Measurements from ENCODE around the gene SPRYD3. TPM values are rescaled to one million over a fixed set of nuclear protein-coding genes. Genes with fewer than 3 reads are reported as not detected.

The SPRYD3 gene
- total RNA-seq, 4 donors from 2014 or later = 10.1 to 27.0 (median 21.9) TPM

- H3K27me3 ChIP-seq = peaks cover 26% of the 10 kb centered on the region
- TF ChIP-seq POLR2AphosphoS5 (IDR thresholded peaks at IDR 0.05) (no peak), EP300 (IDR thresholded peaks at IDR 0.05; ENCODE audit: low read depth) (no peak), CTCF (IDR thresholded peaks at IDR 0.05) (no peak), POLR2A (IDR thresholded peaks at IDR 0.05) (no peak)
- H3K36me3 ChIP-seq = no peaks in the 10 kb centered on the region
- WGBS, 2 donors (ENCODE audit: low coverage in 1 of 2) = 77 to 87% methylated on average over 3 to 13 of the region's 13 CpGs
- intact Hi-C loops (cut with DNase I; ENCODE audit: low total_unique reads) = loop anchor here (1.0 kb wide), 1 partner anchor 36 kb away; no protein-coding TSS in a partner anchor
- peaks cover 18 to 34% (median 23%) of the 10 kb centered on the region in 4 donors for H3K4me1 ChIP-seq
- no peaks in the 10 kb centered on the region for H3K9me3 ChIP-seq
- no peak overlapping the region for H3K27ac ChIP-seq
- no peak for DNase-seq
- in situ Hi-C loops (cut with MboI; ENCODE audit: low pct_ligation_motif_present in 1 of 4, low pct_unique_long_range_greater_than_20kb in 1 of 4, low sequenced_read_pairs in 3 of 4) = no loop called here
- H3K4me3 ChIP-seq = no peak overlapping the region
These were observed 21.4 kb upstream of the SPRYD3 start for GRCh38 chr12:53100466-53101151.

GRCh38 chr12:53099071-53099882 is 20.1 kb upstream of the SPRYD3 start:
- WGBS, 2 donors (ENCODE audit: low coverage in 1 of 2) = 18% methylated on average over 6 of the region's 6 CpGs; no CpG with 5 or more reads in 1 of the 2 donors
- Histone ChIP-seq H3K36me3 (no peaks in the 10 kb centered on the region), H3K4me3 (peak overlapping the region in 1 of 4 donors; percentile 19), H3K27ac (peak overlapping the region; percentile 77 to 88 (median 84)), H3K27me3 (peaks cover 28% of the 10 kb centered on the region), H3K9me3 (no peaks in the 10 kb centered on the region), H3K4me1 (peaks cover 18 to 34% (median 23%) of the 10 kb centered on the region in 4 donors)
- in situ Hi-C loops (cut with MboI; ENCODE audit: low pct_ligation_motif_present in 1 of 4, low pct_unique_long_range_greater_than_20kb in 1 of 4, low sequenced_read_pairs in 3 of 4) (no loop called here), intact Hi-C loops (cut with DNase I; ENCODE audit: low total_unique reads) (loop anchor here (2.0 kb wide), 1 partner anchor 26 kb away; no protein-coding TSS in a partner anchor)
- no peak for TF ChIP-seq EP300 (IDR thresholded peaks at IDR 0.05; ENCODE audit: low read depth)
- peak; percentile 63 to 78 (median 65) for TF ChIP-seq POLR2AphosphoS5 (IDR thresholded peaks at IDR 0.05)
- peak; percentile 95 to 98 (median 97) for TF ChIP-seq CTCF (IDR thresholded peaks at IDR 0.05)
- DNase-seq = peak; percentile 89

- in situ Hi-C loops (cut with MboI; ENCODE audit: low pct_ligation_motif_present in 1 of 4, low pct_unique_long_range_greater_than_20kb in 1 of 4, low sequenced_read_pairs in 3 of 4) = no loop called here
- Histone ChIP-seq H3K36me3 (no peaks in the 10 kb centered on the region), H3K4me1 (peaks cover 18 to 34% (median 23%) of the 10 kb centered on the region in 4 donors), H3K27me3 (peaks cover 28% of the 10 kb centered on the region), H3K9me3 (no peaks in the 10 kb centered on the region), H3K27ac (peak overlapping the region; percentile 77 to 88 (median 84)), H3K4me3 (peak overlapping the region in 3 of 4 donors; percentile 32 to 59 (median 56))
- 51 to 82% methylated on average over 2 to 13 of the region's 13 CpGs for WGBS, 2 donors (ENCODE audit: low coverage in 1 of 2)
- TF ChIP-seq POLR2AphosphoS5 (IDR thresholded peaks at IDR 0.05) (peak in 2 of 3 donors; percentile 20 to 29), CTCF (IDR thresholded peaks at IDR 0.05) (no peak)
- intact Hi-C loops (cut with DNase I; ENCODE audit: low total_unique reads) = loop anchor here (2.0 kb wide), 1 partner anchor 26 kb away; no protein-coding TSS in a partner anchor
- DNase-seq = peak; percentile 22
These were observed 19.3 kb upstream of the SPRYD3 start for GRCh38 chr12:53098354-53098981.

All from transverse colon (tissue), 4 donors.